SK-N-MC (cell line): Measurements from ENCODE around the gene MGMT.

Source experiments
- DNase-seq: peaks from one replicate; pipeline ENCODE4 v3.0.0-alpha.2; 2011; ENCODE audit warnings: low read depth, low spot score
- H3K27ac ChIP-seq: fragments of 200-600 bp; sonication (generic); 2 replicates; pipeline ENCODE4 v1.5.1; 2016; ENCODE audit warnings: mixed run types
- H3K36me3 ChIP-seq: fragments of 200-600 bp; sonication (generic); 2 replicates; pipeline ENCODE4 v1.6.1; 2017; ENCODE audit warnings: antibody characterized with exemption, low read length, mixed read lengths; ENCODE audit not compliant: insufficient read depth
- H3K4me3 ChIP-seq: fragments of 200-600 bp; sonication (generic); 2 replicates; pipeline ENCODE4 v1.5.1; 2016
- H3K9ac ChIP-seq: fragments of 200-600 bp; sonication (generic); 2 replicates; pipeline ENCODE4 v1.8.0; 2017; ENCODE audit warnings: mixed run types, mixed read lengths; ENCODE audit not compliant: insufficient read length
- H3K9me3 ChIP-seq: fragments of 200-600 bp; sonication (generic); 2 replicates; pipeline ENCODE4 v1.6.1; 2017; ENCODE audit warnings: low read depth, mild to moderate bottlenecking, antibody characterized with exemption, low read length, moderate library complexity, mixed read lengths
- EZH2 ChIP-seq: fragments of 200-600 bp; sonication (generic); IDR thresholded peaks from one replicate; pipeline ENCODE4 v1.6.1; 2017; ENCODE audit warnings: antibody characterized with exemption
- FOXP2 ChIP-seq: optimal IDR thresholded peaks from 2 replicates; pipeline ENCODE3; 2011; ENCODE audit warnings: mild to moderate bottlenecking, moderate library complexity; ENCODE audit not compliant: insufficient read depth; ENCODE audit errors: extremely low read length, control extremely low read depth
- POLR2AphosphoS5 ChIP-seq: IDR thresholded peaks from 2 replicates; pipeline ENCODE4 v1.6.1; 2012; ENCODE audit warnings: mild to moderate bottlenecking, low read depth, low read length, borderline replicate concordance

Gene MGMT

GRCh38 chr10:129760416-129760815, 293.4 kb downstream of the MGMT start:
- Histone ChIP-seq H3K4me3 (no peak overlapping the region), H3K9ac (no peak overlapping the region), H3K36me3 (no peaks in the 10 kb centered on the region), H3K27ac (no peak overlapping the region), H3K9me3 (no peaks in the 10 kb centered on the region)
- no peak for DNase-seq
- no peak for TF ChIP-seq FOXP2
- TF ChIP-seq POLR2AphosphoS5 = no peak
- TF ChIP-seq EZH2 = no peak

DNA sequence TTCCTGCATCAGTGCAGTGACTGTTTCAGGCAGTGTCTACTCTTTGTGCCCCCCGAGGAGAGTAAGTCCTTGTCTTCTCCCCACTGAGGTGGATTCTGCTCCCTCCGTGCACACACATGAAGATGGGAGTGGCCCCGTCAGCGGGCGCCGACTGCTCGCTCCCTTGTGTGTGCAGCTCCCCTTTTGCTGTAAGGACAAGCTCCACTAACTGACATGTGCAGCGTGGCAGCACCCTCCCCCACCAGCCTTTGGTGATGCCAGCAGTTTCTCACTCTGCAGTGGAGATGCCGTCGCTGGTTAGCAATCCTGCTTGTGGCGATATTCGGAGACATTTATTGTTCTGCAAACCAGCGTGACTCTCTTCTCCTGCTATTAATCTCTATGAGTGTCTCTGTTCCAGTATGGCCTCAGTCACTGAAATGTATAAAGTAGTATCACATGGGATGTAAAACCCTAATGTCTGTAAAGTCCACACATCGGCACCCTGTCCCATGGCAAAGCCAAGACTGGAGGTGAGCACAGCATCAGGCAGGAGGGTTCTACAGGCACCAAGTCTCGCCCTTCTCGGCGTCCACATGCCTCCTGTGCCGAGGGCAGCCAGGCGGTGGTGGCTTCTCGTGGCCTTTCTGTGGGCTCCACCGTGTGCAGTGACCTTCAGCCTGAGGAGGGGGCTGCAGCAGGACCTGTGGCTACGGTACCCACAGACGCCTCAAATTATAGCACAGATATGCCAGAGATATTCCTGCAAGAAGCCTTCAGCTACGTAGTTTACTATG, 294.3 kb downstream of the MGMT start:
- no peaks in the 10 kb centered on the region for H3K9me3 ChIP-seq
- DNase-seq = no peak

GRCh38 chr10:129761981-129762956, 295.2 kb downstream of the MGMT start:
- TF ChIP-seq FOXP2 = no peak
- TF ChIP-seq POLR2AphosphoS5 = no peak
- no peak overlapping the region for H3K9ac ChIP-seq
- no peak overlapping the region for H3K27ac ChIP-seq
- H3K4me3 ChIP-seq = no peak overlapping the region
- no peaks in the 10 kb centered on the region for H3K9me3 ChIP-seq
- H3K36me3 ChIP-seq = no peaks in the 10 kb centered on the region
- no peak for DNase-seq

More for the DNA sequence above, 294.3 kb downstream of the MGMT start:
- no peak for TF ChIP-seq EZH2
- no peak for TF ChIP-seq POLR2AphosphoS5
- TF ChIP-seq FOXP2 = no peak
- H3K27ac ChIP-seq = no peak overlapping the region
- H3K9ac ChIP-seq = no peak overlapping the region
- no peaks in the 10 kb centered on the region for H3K36me3 ChIP-seq
- no peak overlapping the region for H3K4me3 ChIP-seq

DNA sequence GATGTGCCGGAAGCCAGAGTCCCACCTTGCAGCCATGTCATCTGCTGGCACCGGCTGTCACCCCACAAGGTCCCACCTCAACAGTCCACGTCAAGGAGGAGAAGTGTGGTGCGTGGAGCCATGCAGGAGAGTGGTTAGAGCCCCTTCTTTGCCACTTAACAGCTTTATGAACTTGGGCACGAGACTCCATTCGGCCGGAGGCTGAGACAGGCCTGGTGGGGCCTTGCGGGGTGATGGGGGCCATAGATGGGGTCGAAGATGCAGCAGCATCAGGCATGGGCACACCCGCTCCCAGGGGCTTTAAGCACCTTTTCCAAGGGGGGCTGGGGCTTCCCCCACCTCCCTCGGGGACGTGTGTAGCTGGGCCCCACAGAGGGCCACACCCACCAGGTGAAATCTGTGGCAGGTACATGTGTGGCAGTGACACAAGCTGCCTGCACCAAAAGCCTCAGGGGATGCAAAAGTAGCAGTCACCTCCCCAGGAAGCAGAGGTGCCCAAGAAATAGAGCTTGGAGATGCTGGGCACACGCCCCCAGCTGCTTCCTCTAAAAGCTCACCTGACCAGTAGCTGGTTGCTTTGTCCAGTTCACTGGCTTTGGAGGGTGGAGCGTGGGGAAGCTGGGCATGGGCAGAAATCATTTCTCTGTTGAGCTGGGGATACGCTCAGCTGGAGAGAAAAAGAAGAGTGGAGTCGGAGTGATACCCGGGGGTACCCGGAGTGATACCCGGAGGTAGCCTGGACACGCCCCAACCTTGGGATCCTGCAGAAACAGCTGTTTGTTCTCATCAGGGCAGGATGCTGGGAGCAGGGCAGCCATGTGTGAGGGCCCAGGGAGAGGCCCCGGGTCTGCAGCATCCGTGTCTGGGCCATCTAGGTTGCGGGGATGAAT, 297.2 kb downstream of the MGMT start:
- TF ChIP-seq EZH2 = no peak
- no peak for TF ChIP-seq FOXP2
- no peak for TF ChIP-seq POLR2AphosphoS5
- Histone ChIP-seq H3K27ac (no peak overlapping the region), H3K4me3 (no peak overlapping the region), H3K36me3 (no peaks in the 10 kb centered on the region), H3K9ac (no peak overlapping the region), H3K9me3 (no peaks in the 10 kb centered on the region)
- DNase-seq = no peak

DNA sequence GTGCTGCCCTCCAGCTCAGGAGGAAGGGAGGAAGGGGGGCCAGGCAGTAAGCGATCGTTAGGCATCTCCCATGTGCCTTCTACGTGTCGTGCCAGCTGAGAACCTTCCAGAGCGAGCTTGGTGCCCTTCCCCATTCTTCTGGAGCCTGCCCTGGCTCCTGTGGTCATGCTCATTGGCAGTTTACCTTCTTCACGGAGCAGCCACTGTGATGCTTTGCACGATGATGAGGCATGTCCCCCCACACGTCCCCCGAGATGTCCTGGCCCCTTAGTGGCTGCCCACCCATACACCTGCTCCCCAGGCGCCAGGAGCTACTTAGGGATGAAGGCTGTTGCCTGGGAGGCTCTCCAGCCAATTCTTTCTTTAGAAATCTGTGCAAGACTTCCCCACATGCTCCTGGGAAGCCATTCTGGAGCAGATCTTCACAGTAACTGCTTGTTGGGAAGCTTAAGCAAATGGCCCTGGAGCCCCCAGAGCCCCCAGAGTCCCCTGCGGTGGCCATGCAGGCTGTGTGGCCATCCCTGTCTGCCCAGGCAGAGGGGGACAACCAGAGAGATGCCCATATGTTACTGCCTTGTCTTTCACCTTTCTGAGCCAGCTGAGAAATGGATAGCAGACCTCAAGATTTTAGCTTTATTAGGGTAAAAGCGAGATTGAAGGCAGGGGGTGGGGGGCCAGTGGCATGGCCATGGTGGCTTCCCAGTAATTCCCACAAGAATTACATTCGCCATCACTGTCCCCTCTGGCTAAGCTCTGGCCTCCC, 298.0 kb downstream of the MGMT start:
- no peak for TF ChIP-seq FOXP2
- TF ChIP-seq POLR2AphosphoS5 = no peak
- TF ChIP-seq EZH2 = no peak
- no peak overlapping the region for H3K27ac ChIP-seq
- H3K9ac ChIP-seq = no peak overlapping the region
- H3K9me3 ChIP-seq = no peaks in the 10 kb centered on the region
- H3K4me3 ChIP-seq = no peak overlapping the region
- no peaks in the 10 kb centered on the region for H3K36me3 ChIP-seq
- no peak for DNase-seq

DNA sequence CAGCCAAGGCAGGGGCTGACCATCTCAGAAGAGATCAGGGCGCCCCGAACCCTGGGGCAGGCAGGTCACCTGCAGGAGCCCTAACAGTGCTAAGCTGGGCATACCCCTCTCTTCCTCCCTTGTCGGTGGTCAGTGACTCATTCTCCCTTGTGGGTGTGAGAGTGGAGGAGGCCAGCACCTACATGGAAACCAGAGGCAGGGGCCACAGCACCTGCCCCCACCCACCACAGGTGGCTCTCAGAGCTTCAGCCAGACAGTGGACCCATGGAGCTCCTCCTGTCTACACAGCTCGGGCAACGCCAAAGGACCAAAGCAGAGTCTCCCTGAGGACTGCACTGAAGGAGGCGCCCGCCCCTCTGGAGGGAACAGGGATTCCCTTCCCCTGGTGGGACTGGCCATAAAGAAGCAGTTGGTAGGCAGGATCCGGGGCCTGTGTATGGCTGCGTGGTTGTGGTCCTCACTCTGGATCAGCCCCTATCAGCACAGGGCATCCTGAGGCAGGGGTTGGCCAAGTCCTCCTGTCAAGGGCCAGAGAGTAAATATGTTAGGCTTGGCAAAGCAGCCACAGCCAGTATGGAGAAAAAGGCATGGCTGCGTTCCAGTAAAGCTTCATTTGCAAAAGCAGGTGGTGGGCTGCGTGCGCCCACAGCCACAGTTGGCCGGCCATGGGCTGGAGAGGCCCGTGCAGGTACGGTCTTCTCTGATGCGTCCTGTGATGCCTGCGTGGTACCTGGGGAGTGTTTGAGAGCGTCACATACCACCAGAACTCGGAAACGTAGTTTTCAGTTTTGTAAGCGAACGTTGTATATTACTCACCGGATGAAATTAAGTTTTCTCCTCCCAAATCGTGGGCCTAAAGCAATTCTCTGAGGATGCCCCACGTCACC, 298.9 kb downstream of the MGMT start:
- no peak overlapping the region for H3K27ac ChIP-seq
- no peak overlapping the region for H3K9ac ChIP-seq
- no peak for DNase-seq
- TF ChIP-seq POLR2AphosphoS5 = no peak
- TF ChIP-seq FOXP2 = no peak
- TF ChIP-seq EZH2 = no peak
- no peak overlapping the region for H3K4me3 ChIP-seq
- H3K36me3 ChIP-seq = no peaks in the 10 kb centered on the region
- H3K9me3 ChIP-seq = no peaks in the 10 kb centered on the region
